Stimulated activated CD8-positive, alpha-beta memory T cell treated with anti-CD3 and anti-CD28 coated beads, Interleukin-12 subunit alpha, Interleukin-12 subunit beta, amount 100 ng/mL, for 24 hours (primary cell): ENCODE measurements around the gene NUP93.

Experiments used
- DNase-seq: peaks from one replicate; pipeline ENCODE4 v3.0.0-alpha.2; 2020; ENCODE audit errors: extremely low read depth

The NUP93 gene

GRCh38 chr16:56743840-56744239, 13.9 kb downstream of the NUP93 start:
- no peak for DNase-seq

DNA sequence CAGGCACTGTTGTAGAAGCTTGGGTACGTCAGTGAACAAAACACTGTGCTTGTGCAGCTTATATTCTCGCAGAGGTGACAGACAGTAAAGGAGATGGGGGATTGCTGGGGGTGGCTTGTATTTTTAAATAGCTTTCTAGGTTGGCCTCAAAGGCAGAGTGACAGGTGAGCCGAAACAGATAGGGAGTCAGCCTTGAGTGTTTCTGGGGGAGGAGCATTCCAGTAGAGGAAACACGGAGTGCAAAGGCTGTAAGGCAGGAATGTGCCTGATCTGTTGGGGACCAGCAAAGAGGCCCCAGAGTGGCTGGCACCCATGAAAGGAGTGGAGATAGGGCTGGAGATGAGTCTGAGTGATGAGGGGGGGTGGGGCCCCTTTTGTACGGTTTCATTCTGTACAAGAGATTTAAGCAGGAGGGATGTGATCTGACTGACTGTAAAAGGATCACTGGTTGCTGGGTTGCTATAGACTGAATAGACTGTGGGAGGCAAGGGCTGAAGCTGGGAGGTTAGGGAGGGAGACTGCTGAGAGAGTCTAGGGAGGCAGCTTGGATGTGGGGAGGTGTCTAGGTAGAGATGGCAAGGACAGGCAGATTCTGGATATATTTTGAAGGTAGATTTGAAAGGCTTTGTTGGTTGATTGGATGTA, 15.2 kb downstream of the NUP93 start:
- no peak for DNase-seq

- no peak for DNase-seq
Observed at GRCh38 chr16:56747486-56748045, 17.6 kb downstream of the NUP93 start.

GRCh38 chr16:56748191-56748590, 18.3 kb downstream of the NUP93 start:
- DNase-seq = no peak

DNA sequence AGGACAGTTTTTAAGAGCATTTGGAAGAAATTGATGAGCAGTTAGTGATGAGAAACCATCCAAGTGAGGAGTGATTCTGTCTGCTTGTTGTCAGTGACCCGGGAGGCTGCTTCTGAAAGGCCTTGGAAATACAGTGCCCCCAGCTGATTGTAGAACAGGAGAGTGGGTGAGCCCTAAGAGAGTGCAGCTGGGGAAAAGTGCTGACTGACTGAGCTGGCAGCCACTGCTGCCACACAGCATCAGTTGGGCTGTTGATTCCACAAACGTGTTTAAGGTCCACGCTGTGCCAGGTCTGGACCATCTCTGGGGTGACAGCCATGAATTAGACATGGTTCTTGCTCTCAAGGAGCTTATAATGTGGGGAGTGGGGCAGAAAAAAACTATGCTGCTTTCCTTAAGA, 18.9 kb downstream of the NUP93 start:
- no peak for DNase-seq

DNA sequence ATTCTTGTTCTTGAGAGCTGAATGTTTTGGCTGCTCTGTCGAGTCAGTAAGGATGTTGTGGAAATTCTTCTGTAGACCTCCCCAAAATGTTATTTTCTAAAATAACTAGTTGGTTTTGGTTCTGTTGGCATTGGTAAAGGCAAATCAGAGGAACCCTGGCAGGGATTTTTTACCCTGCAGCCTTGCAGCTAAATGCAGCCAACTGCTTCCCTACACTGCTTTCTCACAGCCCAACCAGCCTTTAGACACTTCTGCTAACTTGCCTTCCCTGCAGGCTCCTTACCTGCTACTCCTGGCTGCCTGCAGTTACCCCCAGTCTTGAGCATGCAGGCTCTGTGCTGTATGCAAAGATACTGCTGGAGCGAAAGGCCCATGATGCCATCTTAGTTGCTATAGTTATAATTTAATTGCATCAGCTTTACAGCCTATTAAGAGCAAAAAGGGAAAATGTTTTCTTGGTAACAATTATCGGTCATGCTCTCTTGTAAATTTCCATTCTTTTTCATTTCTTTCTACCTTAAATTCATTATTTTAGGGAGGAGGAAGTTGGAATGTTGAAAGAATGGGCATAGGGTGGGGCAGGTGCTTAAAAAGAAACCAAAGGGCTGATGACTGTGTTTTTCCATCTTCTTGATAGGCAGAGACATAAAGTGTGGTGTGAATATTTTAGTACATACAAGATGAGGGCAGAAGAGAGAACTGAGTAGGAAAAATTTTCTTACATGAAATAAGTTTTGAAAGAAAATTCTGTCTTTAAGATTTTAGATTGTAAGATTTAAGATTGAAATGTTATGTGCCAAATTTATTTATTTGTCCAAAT, 20.0 kb downstream of the NUP93 start:
- DNase-seq = no peak

DNA sequence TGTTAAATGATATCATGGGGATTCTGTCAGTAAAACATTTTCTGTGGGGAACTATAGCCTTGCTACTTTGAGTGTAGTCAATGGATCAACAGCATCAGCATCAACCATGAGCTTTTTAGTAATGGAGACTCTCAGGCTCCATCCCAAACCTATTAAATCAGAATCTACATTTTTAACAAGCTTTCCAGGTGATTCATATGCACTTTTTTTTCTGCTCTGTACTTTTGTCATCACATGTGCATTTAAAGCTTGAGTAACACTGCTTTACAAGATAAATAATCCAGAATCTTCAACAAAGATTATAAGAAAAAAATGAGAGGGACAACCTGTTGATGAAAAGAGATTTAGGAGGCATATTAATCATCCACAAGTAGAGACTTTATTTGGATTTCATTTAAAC, 23.5 kb downstream of the NUP93 start:
- DNase-seq = no peak

- no peak for DNase-seq
Observed at GRCh38 chr16:56755038-56755437, 25.1 kb downstream of the NUP93 start.

GRCh38 chr16:56758432-56758831, 28.5 kb downstream of the NUP93 start:
- no peak for DNase-seq

GRCh38 chr16:56758930-56759329, 29.0 kb downstream of the NUP93 start:
- DNase-seq = no peak

DNA sequence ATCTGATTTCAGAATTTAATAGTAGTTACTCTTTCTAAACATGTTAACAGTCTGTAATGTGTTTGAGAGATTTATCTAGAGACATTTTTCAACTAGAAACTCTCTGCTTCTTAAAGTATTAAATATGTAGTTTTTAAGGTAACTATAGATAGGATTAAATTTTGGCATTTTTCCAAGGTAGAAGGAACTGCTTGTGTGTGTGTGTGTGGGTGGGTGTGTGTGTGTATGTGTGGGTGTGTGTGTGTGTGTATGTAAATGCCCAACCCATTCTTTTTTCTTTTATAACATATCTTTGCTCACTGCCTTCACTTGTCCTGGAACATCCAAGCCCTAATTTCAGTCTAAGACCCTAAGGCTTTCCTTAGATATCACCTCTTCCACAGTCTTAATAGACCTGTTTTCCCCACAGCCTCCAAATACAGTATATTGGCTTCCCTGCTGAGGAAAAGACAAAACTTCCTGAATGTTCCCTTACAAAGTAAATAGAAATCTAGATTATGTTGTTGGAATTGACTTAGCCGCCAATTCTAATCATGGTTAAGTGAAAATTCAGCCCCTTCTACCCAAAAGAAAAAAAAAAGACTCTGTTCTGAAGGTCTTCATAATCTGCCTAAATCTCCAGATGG, 33.5 kb downstream of the NUP93 start:
- DNase-seq = no peak

DNA sequence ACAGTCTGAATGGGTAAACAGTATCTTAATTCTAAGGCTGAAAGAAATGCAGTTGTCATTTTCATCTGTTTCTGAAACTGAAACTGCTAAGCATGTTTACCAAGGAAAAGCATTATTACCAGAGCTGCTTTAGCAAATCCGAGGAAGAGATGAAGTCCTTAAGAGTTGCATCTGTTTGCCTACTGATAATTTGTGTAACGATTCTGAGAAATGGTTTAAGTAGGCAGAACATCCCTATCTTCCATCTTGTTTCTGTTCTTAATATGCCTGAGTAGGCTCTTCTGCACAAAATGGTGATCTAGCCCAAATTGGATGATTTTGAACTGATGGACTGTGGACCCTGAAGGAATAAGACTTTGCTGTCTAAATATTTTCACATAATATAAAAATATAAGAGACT, 34.9 kb downstream of the NUP93 start:
- DNase-seq = no peak

GRCh38 chr16:56765949-56766348, 36.0 kb downstream of the NUP93 start:
- DNase-seq = no peak

- DNase-seq = no peak
Observed at GRCh38 chr16:56767024-56767423, 37.1 kb downstream of the NUP93 start.

DNA sequence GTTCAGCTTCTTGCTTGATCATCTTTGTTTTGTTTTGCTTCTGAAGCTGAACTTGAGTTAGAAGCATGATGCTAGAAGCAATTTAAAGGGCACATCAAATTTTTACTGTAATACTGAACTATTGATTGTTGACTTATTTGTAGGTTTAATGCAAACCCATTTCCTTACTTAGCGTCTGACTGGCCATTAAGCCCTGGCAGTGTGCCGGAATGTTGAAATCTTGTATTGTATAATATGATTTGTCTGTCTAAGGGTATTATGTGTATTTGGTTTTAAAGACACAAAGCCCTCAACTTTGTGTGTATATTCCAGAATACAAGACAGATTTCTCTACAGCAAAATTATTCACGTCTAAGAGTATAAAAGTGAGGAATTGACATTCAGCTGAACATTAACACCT, 39.7 kb downstream of the NUP93 start:
- no peak for DNase-seq

DNA sequence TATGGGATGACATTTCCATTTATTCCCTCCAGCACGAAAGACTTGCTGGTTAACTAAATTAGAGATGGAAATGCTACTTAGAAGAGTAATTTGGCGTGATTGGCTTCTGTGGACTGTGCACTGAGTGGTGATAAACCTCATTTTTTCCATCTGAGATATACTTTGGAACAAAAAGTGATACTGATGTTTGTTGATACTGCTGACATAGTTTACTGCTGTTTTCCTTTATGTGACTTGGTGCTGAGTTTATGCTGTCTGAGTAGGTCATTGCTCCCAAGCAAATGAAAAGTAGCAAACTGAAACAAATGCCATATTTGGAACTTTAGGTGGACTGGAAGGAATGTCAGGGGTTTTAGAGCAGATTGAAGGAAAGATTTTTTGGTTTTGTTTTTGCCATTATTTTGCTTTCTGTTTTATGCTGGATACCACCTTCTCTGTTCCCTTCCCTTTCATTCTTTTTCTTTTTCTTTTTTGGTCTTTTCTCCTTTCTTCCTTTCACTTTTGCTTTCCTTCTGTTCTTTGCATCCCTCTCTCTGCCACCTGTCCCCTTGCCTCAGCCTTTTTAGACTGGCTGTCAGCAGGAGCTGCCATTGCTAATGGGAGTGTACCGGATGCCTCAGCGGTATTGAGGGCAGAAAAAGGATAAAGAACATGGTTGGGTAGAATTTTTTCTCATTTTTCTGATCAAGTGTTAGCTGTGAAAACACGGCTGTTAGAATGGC, 41.8 kb downstream of the NUP93 start:
- no peak for DNase-seq

DNA sequence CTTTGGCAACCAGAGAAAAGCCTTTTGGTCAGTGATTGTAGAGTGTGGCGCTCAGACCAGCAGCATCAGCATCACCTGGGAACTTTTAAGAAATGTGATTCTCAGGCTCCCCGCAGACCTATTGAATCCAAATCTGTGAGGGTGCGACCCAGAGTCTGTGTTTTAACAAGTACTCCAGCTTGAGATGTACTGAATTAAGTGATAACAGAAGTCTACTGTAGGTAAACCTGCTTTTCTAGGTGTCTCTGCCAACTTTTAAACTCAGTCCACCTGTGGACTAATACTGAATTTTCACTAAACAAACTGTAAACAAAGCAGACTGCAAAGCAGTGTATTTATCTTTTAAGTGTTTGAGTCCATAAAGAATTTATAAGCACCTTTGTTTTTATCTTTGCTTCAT, 43.6 kb downstream of the NUP93 start:
- DNase-seq = no peak

DNA sequence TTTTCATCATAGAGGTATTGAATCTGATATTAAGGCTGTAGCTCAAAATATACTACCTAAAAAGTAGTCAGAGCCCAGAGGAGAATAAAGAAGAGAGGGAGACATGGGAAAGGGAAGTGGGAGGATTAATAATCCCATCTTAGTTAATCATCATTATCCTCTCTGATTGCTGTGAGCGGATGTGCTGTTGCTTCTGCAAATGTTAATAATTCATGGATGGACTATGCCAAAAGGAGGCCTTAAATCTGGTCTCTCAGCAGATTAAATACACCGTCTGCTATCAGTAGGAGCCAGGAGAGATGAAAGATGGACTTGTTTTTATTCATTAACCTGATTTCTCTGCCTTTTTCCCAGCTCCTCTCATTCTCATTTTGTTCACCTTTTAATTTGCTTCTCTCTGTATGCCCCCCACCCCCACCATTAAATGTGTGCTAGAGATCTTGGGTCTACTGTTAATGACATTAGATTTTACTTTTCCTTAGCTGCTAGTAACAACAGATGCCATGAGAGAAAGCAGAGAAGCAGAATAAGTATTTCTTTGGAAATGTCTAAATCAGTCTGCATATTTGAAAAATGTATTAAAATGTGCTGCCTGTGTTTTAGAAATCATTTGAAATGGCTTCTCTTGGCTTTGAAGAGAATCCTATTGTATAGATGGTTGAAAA, 44.2 kb downstream of the NUP93 start:
- no peak for DNase-seq

GRCh38 chr16:56775162-56775561, 45.2 kb downstream of the NUP93 start:
- DNase-seq = no peak

DNA sequence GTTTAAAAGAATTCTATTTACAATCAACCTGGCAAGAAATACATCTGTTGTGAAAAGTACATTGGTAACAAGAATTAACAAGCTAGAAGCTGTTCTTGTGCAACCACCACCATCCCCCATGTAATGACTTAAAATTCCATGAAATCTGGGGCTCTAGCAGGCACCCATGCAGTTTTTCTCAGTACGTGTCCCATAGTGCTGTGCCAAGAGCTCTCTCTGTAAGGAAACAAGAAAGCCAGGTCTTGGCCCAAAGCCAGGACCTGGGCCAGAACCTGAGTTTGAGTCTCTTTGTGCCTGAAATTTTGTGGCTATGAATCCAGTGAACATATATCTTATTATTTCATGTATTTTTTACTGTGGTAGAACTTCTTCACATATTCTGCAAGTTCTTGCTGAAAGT, 46.6 kb downstream of the NUP93 start:
- DNase-seq = no peak

GRCh38 chr16:56777001-56777400, 47.1 kb downstream of the NUP93 start:
- no peak for DNase-seq

DNA sequence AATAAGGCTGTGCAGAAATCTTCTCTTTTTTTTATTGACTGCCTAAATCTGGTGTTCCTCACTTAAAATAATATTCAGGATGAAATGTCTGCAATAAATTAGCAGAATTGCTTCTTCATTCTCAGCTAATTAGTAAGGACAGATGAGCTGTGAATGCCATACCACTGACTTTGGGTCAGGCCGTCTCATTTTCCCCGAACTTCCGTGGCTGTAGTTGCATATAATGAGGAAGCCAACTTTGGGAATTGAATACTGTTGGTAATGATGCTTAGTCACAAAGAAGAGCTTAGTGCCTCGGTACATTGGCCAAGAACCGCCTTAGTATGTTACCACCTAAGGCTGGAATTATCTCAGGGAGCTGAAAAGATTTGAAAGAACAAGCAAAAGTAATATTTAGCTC, 47.6 kb downstream of the NUP93 start:
- DNase-seq = no peak
